Mesendoderm (in vitro differentiated cells): ENCODE measurements around the gene IL13. TPM values are rescaled to one million over a fixed set of nuclear protein-coding genes. Genes with fewer than 3 reads are reported as not detected.

ENCODE experiments used
- DNase-seq: peaks from one replicate; pipeline ENCODE4 v3.0.0; 2013
- H2AK5ac ChIP-seq: 2 replicates; pipeline ENCODE4 v1.6.1; 2013; ENCODE audit warnings: low read length, inconsistent platforms
- H2BK120ac ChIP-seq: 2 replicates; pipeline ENCODE4 v1.6.1; 2013; ENCODE audit warnings: low read depth, mild to moderate bottlenecking, low read length, moderate library complexity, mixed read lengths
- H2BK15ac ChIP-seq: replicated peaks from 2 replicates; pipeline ENCODE4 v1.6.1; 2013; ENCODE audit warnings: low read depth, mild to moderate bottlenecking, moderate library complexity
- H2BK5ac ChIP-seq: 2 replicates; pipeline ENCODE4 v1.6.1; 2013; ENCODE audit warnings: low read length, inconsistent platforms
- H3K18ac ChIP-seq: 2 replicates; pipeline ENCODE4 v1.6.1; 2013; ENCODE audit warnings: mild to moderate bottlenecking, low read length, mixed read lengths
- H3K23ac ChIP-seq: one replicate; pipeline ENCODE4 v1.6.1; 2013; ENCODE audit warnings: low read length
- H3K27ac ChIP-seq: 2 replicates; pipeline ENCODE4 v1.5.1; 2013; ENCODE audit warnings: low read depth, mild to moderate bottlenecking, inconsistent platforms, low read length, moderate library complexity
- H3K27me3 ChIP-seq: 2 replicates; pipeline ENCODE4 v1.6.1; 2013; ENCODE audit warnings: low read length, control low read depth, mild to moderate bottlenecking, inconsistent platforms; ENCODE audit not compliant: insufficient read depth, poor library complexity
- H3K36me3 ChIP-seq: 2 replicates; pipeline ENCODE4 v1.6.1; 2013; ENCODE audit warnings: low read length, inconsistent platforms; ENCODE audit not compliant: control insufficient read depth, insufficient read depth
- H3K4ac ChIP-seq: one replicate; pipeline ENCODE4 v1.6.1; 2013; ENCODE audit warnings: low read depth, mild to moderate bottlenecking, low read length, moderate library complexity
- H3K4me1 ChIP-seq: 2 replicates; pipeline ENCODE4 v1.6.1; 2013; ENCODE audit warnings: low read depth, low read length, inconsistent platforms; ENCODE audit not compliant: control insufficient read depth
- H3K4me2 ChIP-seq: 2 replicates; pipeline ENCODE4 v1.6.1; 2013; ENCODE audit warnings: low read length
- H3K4me3 ChIP-seq: 2 replicates; pipeline ENCODE4 v1.5.1; 2013; ENCODE audit warnings: mild to moderate bottlenecking, low read length
- H3K56ac ChIP-seq: one replicate; pipeline ENCODE4 v1.6.1; 2013; ENCODE audit warnings: low read length
- H3K79me1 ChIP-seq: 2 replicates; pipeline ENCODE4 v1.6.1; 2013; ENCODE audit warnings: low read length, inconsistent platforms
- H3K79me2 ChIP-seq: 2 replicates; pipeline ENCODE4 v1.6.1; 2013; ENCODE audit warnings: mild to moderate bottlenecking, low read length; ENCODE audit not compliant: control insufficient read depth, insufficient read depth
- H3K9ac ChIP-seq: 2 replicates; pipeline ENCODE4 v1.6.1; 2013; ENCODE audit warnings: low read length, inconsistent platforms
- H4K5ac ChIP-seq: one replicate; pipeline ENCODE4 v1.6.1; 2013; ENCODE audit warnings: low read length
- H4K8ac ChIP-seq: one replicate; pipeline ENCODE4 v1.6.1; 2013; ENCODE audit warnings: low read depth, mild to moderate bottlenecking, control low read depth, low read length, moderate library complexity
- WGBS: extraction: QIAGEN DNeasy Blood & Tissue Kit; methylation state at CpG from one replicate; pipeline ENCODE4 v1.1.7; 2013; ENCODE audit warnings: low lambda C conversion rate, missing lambda C conversion rate; ENCODE audit not compliant: insufficient coverage; ENCODE audit errors: extremely low coverage; 5-methylcytosine and 5-hydroxymethylcytosine counted together
- polyA plus RNA-seq, 2 experiments: library from polyadenylated mRNA; stranded (reverse); fragments of 200-250 nt; gene quantifications; one replicate each; pipeline ENCODE4 v1.2.3, GENCODE V29; 2013

Gene IL13
- not detected for polyA plus RNA-seq (2013, experiment 1 of 2)
- not detected for polyA plus RNA-seq (2013, experiment 2 of 2)

- no peak for DNase-seq
- no CpG with 5 or more reads among the region's 12 CpGs for WGBS
Measured at GRCh38 chr5:132657676-132658380, at the start of gene IL13. TSS of gene IL13 (plus strand) at chr5:132658173. CDS start at chr5:132658187, 14 bp downstream.

GRCh38 chr5:132611965-132612364 lies 46.0 kb upstream of the IL13 start:
- Histone ChIP-seq H3K79me1 (no peaks in the 10 kb centered on the region), H3K27me3 (no peaks in the 10 kb centered on the region), H3K4ac (no peak overlapping the region), H2BK120ac (no peak overlapping the region), H4K8ac (no peak overlapping the region), H3K18ac (no peak overlapping the region), H2AK5ac (no peak overlapping the region), H3K4me2 (no peak overlapping the region), H3K23ac (no peak overlapping the region), H3K9ac (no peak overlapping the region), H3K4me1 (no peaks in the 10 kb centered on the region), H4K5ac (no peak overlapping the region), H2BK15ac (no peak overlapping the region), H3K27ac (no peak overlapping the region), H3K4me3 (no peak overlapping the region), H3K79me2 (no peaks in the 10 kb centered on the region), H3K36me3 (peaks cover 2% of the 10 kb centered on the region), H2BK5ac (no peak overlapping the region), H3K56ac (no peak overlapping the region)
- no peak for DNase-seq
- no CpG with 5 or more reads among the region's 2 CpGs for WGBS

More at GRCh38 chr5:132657676-132658380, at the start of gene IL13:
- H3K23ac ChIP-seq: no peak within 1 kb of the TSS
- H3K4me3 ChIP-seq: no peak within 1 kb of the TSS
- peaks cover 6% of the 10 kb centered on the region for H3K27me3 ChIP-seq
- no peaks in the 10 kb centered on the region for H3K36me3 ChIP-seq
- H3K27ac ChIP-seq: no peak within 1 kb of the TSS
- H2BK5ac ChIP-seq: no peak within 1 kb of the TSS
- H3K56ac ChIP-seq: no peak within 1 kb of the TSS
- H3K4ac ChIP-seq: no peak within 1 kb of the TSS
- no peaks in the 10 kb centered on the region for H3K79me1 ChIP-seq
- H3K4me1 ChIP-seq: no peaks in the 10 kb centered on the region
- no peak within 1 kb of the TSS for H4K5ac ChIP-seq
- H2BK15ac ChIP-seq: no peak within 1 kb of the TSS
- no peak within 1 kb of the TSS for H2BK120ac ChIP-seq
- H2AK5ac ChIP-seq: no peak within 1 kb of the TSS
- no peaks in the 10 kb centered on the region for H3K79me2 ChIP-seq
- H3K9ac ChIP-seq: no peak within 1 kb of the TSS
- no peak within 1 kb of the TSS for H3K4me2 ChIP-seq
- no peak within 1 kb of the TSS for H3K18ac ChIP-seq
- H4K8ac ChIP-seq: no peak within 1 kb of the TSS

- no peak overlapping the region for H2AK5ac ChIP-seq
- no peak overlapping the region for H4K8ac ChIP-seq
- peaks cover 2% of the 10 kb centered on the region for H3K36me3 ChIP-seq
- DNase-seq: no peak
- no peak overlapping the region for H3K4ac ChIP-seq
- no peaks in the 10 kb centered on the region for H3K27me3 ChIP-seq
- H3K4me3 ChIP-seq: no peak overlapping the region
- H2BK120ac ChIP-seq: no peak overlapping the region
- H3K4me1 ChIP-seq: no peaks in the 10 kb centered on the region
- no peak overlapping the region for H3K18ac ChIP-seq
- H3K9ac ChIP-seq: no peak overlapping the region
- no peaks in the 10 kb centered on the region for H3K79me1 ChIP-seq
- H3K4me2 ChIP-seq: no peak overlapping the region
- no peak overlapping the region for H4K5ac ChIP-seq
- no CpG with 5 or more reads among the region's 1 CpG for WGBS
- no peaks in the 10 kb centered on the region for H3K79me2 ChIP-seq
- H3K27ac ChIP-seq: no peak overlapping the region
- no peak overlapping the region for H3K56ac ChIP-seq
- H2BK5ac ChIP-seq: no peak overlapping the region
- H3K23ac ChIP-seq: no peak overlapping the region
- H2BK15ac ChIP-seq: no peak overlapping the region
Measured at GRCh38 chr5:132612846-132613245, 45.1 kb upstream of the IL13 start.

GRCh38 chr5:132621699-132622098 lies 36.3 kb upstream of the IL13 start:
- Histone ChIP-seq H3K27me3 (no peaks in the 10 kb centered on the region), H3K23ac (no peak overlapping the region), H3K4me1 (no peaks in the 10 kb centered on the region), H3K4me2 (no peak overlapping the region), H3K56ac (no peak overlapping the region), H4K8ac (no peak overlapping the region), H3K36me3 (no peaks in the 10 kb centered on the region), H2AK5ac (no peak overlapping the region), H3K18ac (no peak overlapping the region), H4K5ac (no peak overlapping the region), H3K4me3 (no peak overlapping the region), H3K79me1 (no peaks in the 10 kb centered on the region), H3K9ac (no peak overlapping the region), H3K4ac (no peak overlapping the region), H3K27ac (no peak overlapping the region), H3K79me2 (no peaks in the 10 kb centered on the region), H2BK120ac (no peak overlapping the region), H2BK15ac (no peak overlapping the region), H2BK5ac (no peak overlapping the region)
- DNase-seq: no peak

- Histone ChIP-seq H3K23ac (no peak overlapping the region), H3K4me1 (no peaks in the 10 kb centered on the region), H3K27ac (no peak overlapping the region), H2BK15ac (no peak overlapping the region), H3K18ac (no peak overlapping the region), H4K8ac (no peak overlapping the region), H3K79me1 (no peaks in the 10 kb centered on the region), H3K27me3 (no peaks in the 10 kb centered on the region), H3K9ac (no peak overlapping the region), H2BK5ac (no peak overlapping the region), H3K4me2 (no peak overlapping the region), H3K36me3 (no peaks in the 10 kb centered on the region), H2AK5ac (no peak overlapping the region), H3K4me3 (no peak overlapping the region), H3K79me2 (no peaks in the 10 kb centered on the region), H3K4ac (no peak overlapping the region), H2BK120ac (no peak overlapping the region), H3K56ac (no peak overlapping the region), H4K5ac (no peak overlapping the region)
- DNase-seq: no peak
Measured at GRCh38 chr5:132622608-132623007, 35.4 kb upstream of the IL13 start.

- Histone ChIP-seq H4K5ac (no peak overlapping the region), H3K79me1 (no peaks in the 10 kb centered on the region), H3K79me2 (no peaks in the 10 kb centered on the region), H3K27ac (no peak overlapping the region), H2AK5ac (no peak overlapping the region), H4K8ac (no peak overlapping the region), H3K18ac (no peak overlapping the region), H3K23ac (no peak overlapping the region), H2BK120ac (no peak overlapping the region), H3K4ac (no peak overlapping the region), H3K27me3 (no peaks in the 10 kb centered on the region), H2BK15ac (no peak overlapping the region), H3K56ac (no peak overlapping the region), H3K4me3 (no peak overlapping the region), H2BK5ac (no peak overlapping the region), H3K36me3 (no peaks in the 10 kb centered on the region), H3K4me2 (no peak overlapping the region), H3K9ac (no peak overlapping the region), H3K4me1 (no peaks in the 10 kb centered on the region)
- no CpG with 5 or more reads among the region's 2 CpGs for WGBS
- no peak for DNase-seq
Measured at GRCh38 chr5:132627470-132627869, 30.5 kb upstream of the IL13 start.
